Body of pancreas (tissue), 4 donors: ENCODE data around the gene PLEKHA6. TPM values are rescaled to one million over a fixed set of nuclear protein-coding genes. Genes with fewer than 3 reads are reported as not detected.
A peak's percentile ranks its signal among the peaks of the same experiment; 100 is the strongest.

Experiments used
- ATAC-seq: fragments of 150-250 bp; one replicate; pipeline ENCODE4 v1.9.1; 2016
- DNase-seq, 4 donors: peaks; one replicate each; pipeline ENCODE4 v3.0.0-alpha.2; 2019
- H3K27ac ChIP-seq, 4 donors: fragments of 200-600 bp; sonication (generic); 1 replicate in 3 of 4; 2 replicates in 1 of 4; pipeline versions ENCODE4 v1.5.1 to v1.6.1; 2016 to 2019; ENCODE audit warnings: mild to moderate bottlenecking in 1 of 4, mixed read lengths in 1 of 4, moderate library complexity in 1 of 4
- H3K27me3 ChIP-seq, 2 donors: fragments of 200-600 bp; sonication (generic); one replicate each; pipeline ENCODE4 v1.6.0; 2016; ENCODE audit warnings: mild to moderate bottlenecking in 1 of 2
- H3K36me3 ChIP-seq, 2 donors: fragments of 200-600 bp; sonication (generic); replicated peaks in 1 of 2; 2 replicates each; pipeline ENCODE4 v1.5.1; 2016; ENCODE audit warnings: low read depth in 2 of 2; ENCODE audit not compliant: insufficient read depth in 1 of 2
- H3K4me1 ChIP-seq: fragments of 200-600 bp; sonication (generic); one replicate; pipeline ENCODE4 v1.6.0; 2016
- H3K4me3 ChIP-seq, 2 donors: fragments of 200-600 bp; sonication (generic); 1 replicate in 1 of 2; 2 replicates in 1 of 2; pipeline ENCODE4 v1.5.1; 2016 to 2019
- H3K9me3 ChIP-seq, 3 donors: fragments of 200-600 bp; sonication (generic); 1 replicate in 2 of 3; 2 replicates in 1 of 3; pipeline ENCODE4 v1.5.1; 2016
- POLR2A ChIP-seq, 3 donors: fragments of 450-650 bp; IDR thresholded peaks; one replicate each; pipeline ENCODE4 v1.6.1; 2016; ENCODE audit warnings: antibody characterized with exemption in 3 of 3, mild to moderate bottlenecking in 2 of 3
- WGBS, 2 donors: methylation state at CpG; one replicate each; pipeline ENCODE4 v1.1.5; 2017; 5-methylcytosine and 5-hydroxymethylcytosine counted together
- intact Hi-C: fragments of 100-400 bp; cut with DNase I; formaldehyde crosslinking; loops from one replicate; pipeline ENCODE4 v1.15.1; 2023
- total RNA-seq, 2 donors: library from RNA; depleted of rRNA; stranded (reverse); fragments of >200 nt; gene quantifications; one replicate each; pipeline ENCODE4 v1.1.0, GENCODE V29; 2016
- TF ChIP-seq, protein P1 (sequence below), 7 experiments: fragments of 450-650 bp in 4 of 7; fragments of 200-600 bp in 3 of 7; sonication (generic) in 3 of 7; IDR thresholded peaks; one replicate each; pipeline ENCODE4 v1.5.1; 2016 to 2019; ENCODE audit warnings: antibody characterized with exemption in 7 of 7

PLEKHA6 gene
- total RNA-seq, 2 donors from 2014 or later: 10.9 to 20.4 TPM

DNA sequence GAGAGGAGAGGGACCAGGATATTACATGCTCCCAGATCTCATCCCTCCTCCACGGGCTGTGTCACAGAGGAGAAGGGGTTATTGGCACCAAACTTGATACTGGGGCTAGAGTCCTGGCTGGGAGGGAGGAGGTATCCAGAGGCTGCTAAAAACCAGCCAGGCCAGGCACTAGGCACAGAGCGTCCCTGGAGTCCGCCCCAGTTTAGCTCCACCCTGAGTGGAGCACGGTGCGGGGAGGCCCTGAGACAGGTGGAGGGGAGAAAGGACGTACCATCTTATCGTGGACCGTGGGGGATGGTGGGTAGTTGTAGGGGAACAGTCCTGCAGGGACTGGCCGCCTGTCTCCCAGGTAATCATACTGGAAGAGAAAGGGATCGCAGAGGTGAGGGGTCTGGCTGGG, 103.2 kb downstream of the PLEKHA6 start:
- Histone ChIP-seq H3K4me1 (no peaks in the 10 kb centered on the region), H3K27ac (no peak overlapping the region), H3K4me3 (no peak overlapping the region), H3K27me3 (no peaks in the 10 kb centered on the region), H3K36me3 (peaks cover 0 to 4% of the 10 kb centered on the region in 2 donors), H3K9me3 (no peaks in the 10 kb centered on the region)
- no peak for TF ChIP-seq POLR2A (IDR thresholded peaks at IDR 0.05)
- TF ChIP-seq, protein P1, sequence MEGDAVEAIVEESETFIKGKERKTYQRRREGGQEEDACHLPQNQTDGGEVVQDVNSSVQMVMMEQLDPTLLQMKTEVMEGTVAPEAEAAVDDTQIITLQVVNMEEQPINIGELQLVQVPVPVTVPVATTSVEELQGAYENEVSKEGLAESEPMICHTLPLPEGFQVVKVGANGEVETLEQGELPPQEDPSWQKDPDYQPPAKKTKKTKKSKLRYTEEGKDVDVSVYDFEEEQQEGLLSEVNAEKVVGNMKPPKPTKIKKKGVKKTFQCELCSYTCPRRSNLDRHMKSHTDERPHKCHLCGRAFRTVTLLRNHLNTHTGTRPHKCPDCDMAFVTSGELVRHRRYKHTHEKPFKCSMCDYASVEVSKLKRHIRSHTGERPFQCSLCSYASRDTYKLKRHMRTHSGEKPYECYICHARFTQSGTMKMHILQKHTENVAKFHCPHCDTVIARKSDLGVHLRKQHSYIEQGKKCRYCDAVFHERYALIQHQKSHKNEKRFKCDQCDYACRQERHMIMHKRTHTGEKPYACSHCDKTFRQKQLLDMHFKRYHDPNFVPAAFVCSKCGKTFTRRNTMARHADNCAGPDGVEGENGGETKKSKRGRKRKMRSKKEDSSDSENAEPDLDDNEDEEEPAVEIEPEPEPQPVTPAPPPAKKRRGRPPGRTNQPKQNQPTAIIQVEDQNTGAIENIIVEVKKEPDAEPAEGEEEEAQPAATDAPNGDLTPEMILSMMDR (IDR thresholded peaks at IDR 0.05): no peak
- ATAC-seq: no peak
- intact Hi-C loops: loop anchor here (5.0 kb wide), 1 partner anchor 106 kb away; no protein-coding TSS in a partner anchor
- WGBS, 2 donors: 83 to 88% methylated on average over 9 to 10 of the region's 10 CpGs
- DNase-seq: no peak

DNA sequence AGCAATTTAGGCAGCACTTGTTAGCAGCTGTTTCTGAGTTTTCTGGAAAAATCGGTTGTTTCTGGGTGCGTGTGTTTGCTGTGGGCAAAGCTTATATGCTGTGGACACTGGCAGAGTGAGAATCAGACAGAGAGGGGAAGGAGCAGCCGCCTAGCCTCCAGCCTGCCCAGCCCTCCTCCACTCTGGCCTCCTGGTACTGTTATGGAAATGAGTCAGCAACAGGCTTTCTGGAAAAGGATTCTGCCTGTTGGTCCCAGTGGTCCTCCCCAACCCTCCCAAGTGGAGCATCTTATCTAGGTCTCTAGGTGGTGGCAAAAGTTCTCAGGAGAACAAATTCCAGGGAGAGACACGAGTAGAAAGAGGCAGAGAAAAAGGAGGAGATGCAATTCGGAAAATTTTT, 103.8 kb downstream of the PLEKHA6 start:
- Histone ChIP-seq H3K27me3 (no peaks in the 10 kb centered on the region), H3K9me3 (no peaks in the 10 kb centered on the region), H3K4me3 (no peak overlapping the region), H3K36me3 (peaks cover 0 to 4% of the 10 kb centered on the region in 2 donors), H3K27ac (no peak overlapping the region), H3K4me1 (no peaks in the 10 kb centered on the region)
- 71 to 87% methylated on average over 5 of the region's 5 CpGs for WGBS, 2 donors
- intact Hi-C loops: loop anchor here (5.0 kb wide), 1 partner anchor 106 kb away; no protein-coding TSS in a partner anchor
- TF ChIP-seq POLR2A (IDR thresholded peaks at IDR 0.05): no peak
- TF ChIP-seq, protein P1 (IDR thresholded peaks at IDR 0.05): no peak
- no peak for DNase-seq
- ATAC-seq: no peak

DNA sequence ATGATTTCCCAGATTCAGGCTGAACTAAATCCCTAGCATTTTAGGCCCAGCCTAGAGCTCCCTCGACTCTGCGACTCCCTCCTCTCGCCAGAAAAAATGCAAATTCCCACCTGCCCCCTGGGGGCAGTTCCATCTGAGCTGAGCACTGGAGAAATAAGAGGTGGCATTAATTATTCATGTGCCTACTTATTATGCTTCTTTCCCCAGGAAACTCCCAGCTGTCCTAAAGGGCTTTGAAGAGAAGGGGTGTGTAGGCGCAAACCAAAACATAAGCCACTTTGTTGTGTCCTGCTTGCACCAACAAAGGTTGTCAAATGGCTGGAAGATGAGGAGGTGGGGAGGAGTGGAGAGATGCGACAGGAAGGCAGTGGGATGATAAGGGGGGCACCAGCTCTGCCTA, 104.5 kb downstream of the PLEKHA6 start:
- no peak for ATAC-seq
- Histone ChIP-seq H3K4me1 (no peaks in the 10 kb centered on the region), H3K36me3 (peaks cover 0 to 2% of the 10 kb centered on the region in 2 donors), H3K9me3 (no peaks in the 10 kb centered on the region), H3K27ac (no peak overlapping the region), H3K27me3 (no peaks in the 10 kb centered on the region), H3K4me3 (no peak overlapping the region)
- 82 to 84% methylated on average over 5 of the region's 5 CpGs for WGBS, 2 donors
- TF ChIP-seq POLR2A (IDR thresholded peaks at IDR 0.05): no peak
- TF ChIP-seq, protein P1 (IDR thresholded peaks at IDR 0.05): no peak
- intact Hi-C loops: loop anchor here (5.0 kb wide), 1 partner anchor 107 kb away; no protein-coding TSS in a partner anchor
- no peak for DNase-seq

DNA sequence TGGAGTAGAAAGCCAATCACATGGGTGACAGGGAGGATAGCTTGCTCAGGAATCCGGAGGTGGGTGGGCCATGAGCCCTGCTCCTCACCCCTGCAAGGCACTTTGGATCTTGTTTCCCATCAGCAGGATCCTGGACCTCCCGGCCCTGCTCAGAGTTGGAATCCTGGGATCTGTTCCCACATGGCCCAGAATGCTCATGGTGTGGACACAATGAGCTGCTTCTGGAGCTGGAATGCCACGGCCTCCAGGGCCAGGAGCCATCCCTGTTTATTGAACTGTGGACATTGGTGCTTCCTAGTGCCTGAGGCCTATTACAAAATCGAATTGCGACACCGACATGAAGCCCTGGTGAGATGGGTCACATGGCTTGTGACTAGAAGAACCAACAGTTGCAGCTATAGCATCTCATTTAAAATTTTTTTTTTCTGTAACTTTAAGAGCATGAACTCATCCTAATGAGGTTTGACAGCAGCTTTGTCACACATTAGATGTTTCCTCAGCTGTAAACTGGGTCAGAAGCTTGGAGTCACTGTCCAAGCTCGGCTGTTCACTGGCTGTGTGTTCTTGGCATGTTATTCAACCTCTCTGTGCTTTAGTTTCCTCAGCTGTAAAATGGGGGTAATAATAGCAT, 105.6 kb downstream of the PLEKHA6 start:
- TF ChIP-seq, protein P1 (IDR thresholded peaks at IDR 0.05): no peak
- TF ChIP-seq POLR2A (IDR thresholded peaks at IDR 0.05): no peak
- intact Hi-C loops: no loop called here
- H3K27ac ChIP-seq: no peak overlapping the region

More for the DNA sequence above, 105.6 kb downstream of the PLEKHA6 start:
- H3K36me3 ChIP-seq: peaks cover 0 to 2% of the 10 kb centered on the region in 2 donors
- ATAC-seq (peak; percentile 41), DNase-seq (peak in 3 of 4 donors; percentile 44 to 67 (median 44))
- no peaks in the 10 kb centered on the region for H3K27me3 ChIP-seq
- H3K9me3 ChIP-seq: no peaks in the 10 kb centered on the region
- H3K4me1 ChIP-seq: no peaks in the 10 kb centered on the region
- WGBS, 2 donors: 57 to 62% methylated on average over 7 of the region's 7 CpGs
- no peak overlapping the region for H3K4me3 ChIP-seq
